Astrocyte of the hippocampus (primary cell): ENCODE data around the gene HEBP2.

Experiments used
- DNase-seq: peaks from one replicate; pipeline ENCODE4 v3.0.0; 2011; ENCODE audit warnings: low read depth, low spot score

The HEBP2 gene

DNA sequence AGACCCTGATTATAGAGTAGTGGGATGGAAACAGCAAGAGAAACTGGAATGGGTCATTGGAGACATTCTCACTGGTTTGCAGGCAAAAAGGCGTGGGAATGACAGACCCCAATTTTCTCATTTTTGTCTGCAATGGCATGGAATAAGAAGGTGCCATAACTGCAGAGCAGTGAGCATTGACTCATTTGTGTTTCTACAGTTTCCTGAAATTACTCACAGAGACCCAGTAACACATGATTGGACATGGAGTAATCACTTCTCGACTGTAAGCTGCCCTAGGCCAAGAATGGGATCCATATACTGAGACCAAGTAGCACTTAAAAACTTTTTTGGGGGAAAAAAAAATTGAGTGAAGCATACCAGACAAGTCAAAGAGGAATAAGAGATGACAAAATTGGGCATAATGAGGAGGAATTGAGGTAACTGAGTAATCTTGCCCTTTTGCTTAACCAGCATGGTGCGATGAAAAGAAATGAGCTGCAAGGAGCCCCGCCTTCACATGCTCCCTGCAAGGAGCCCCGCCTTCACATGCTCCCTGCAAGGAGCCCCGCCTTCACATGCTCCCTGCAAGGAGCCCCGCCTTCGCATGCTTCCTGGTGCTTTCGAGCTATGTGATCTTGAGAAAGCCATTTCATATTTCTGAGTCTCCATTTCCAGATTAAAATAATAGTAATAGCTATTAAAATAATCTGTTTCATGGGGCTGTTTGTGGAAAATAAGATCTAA is 51.1 kb downstream of the HEBP2 start:
- DNase-seq: no peak

DNA sequence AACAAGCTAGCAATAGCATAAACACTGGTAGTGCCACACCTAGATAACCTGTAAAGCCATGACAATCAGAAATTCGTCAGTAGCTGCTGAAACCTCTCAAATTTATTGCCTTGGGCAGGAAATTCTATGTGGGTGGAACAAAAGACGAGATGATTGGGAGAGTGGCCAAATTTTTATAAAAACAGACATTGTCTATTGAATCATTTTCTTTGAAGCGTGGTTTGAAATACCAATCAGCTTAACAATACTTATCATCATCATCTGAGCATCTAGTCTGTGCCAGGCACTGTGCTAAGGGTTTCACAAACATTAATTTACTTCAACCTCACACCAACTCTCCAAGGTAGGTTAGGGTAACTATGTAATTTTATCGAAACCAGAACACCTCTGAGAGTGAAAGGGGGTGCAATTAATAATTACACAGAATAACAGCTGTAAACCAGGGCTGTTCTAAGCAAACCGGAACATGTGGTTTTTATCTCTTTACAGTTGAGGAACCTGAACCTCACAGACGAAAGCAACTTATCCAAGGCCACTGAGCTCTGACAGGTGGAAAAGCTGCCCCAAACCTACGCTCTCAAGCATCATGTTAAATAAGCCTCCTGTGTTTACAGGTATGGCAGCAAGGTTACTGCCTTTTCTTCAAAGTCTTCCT is 51.9 kb downstream of the HEBP2 start:
- DNase-seq: no peak

DNA sequence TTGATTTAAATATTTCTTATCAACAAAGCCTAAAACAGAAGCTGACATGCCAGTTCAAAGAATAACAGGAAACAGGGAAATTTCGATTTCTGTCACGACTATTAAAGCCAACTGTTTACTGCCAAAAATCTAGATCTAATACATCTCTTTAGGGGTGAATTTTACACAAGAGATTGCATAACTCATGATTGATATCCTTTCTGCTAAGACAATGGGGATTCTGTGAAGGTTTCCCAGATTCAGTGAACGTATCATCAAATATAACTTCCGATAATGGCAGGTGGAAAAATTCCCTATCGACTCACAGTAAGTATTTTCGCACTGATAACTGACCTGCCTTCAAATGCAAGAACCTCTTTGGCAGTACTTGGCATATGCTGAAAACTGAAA is 52.4 kb downstream of the HEBP2 start:
- DNase-seq: no peak

DNA sequence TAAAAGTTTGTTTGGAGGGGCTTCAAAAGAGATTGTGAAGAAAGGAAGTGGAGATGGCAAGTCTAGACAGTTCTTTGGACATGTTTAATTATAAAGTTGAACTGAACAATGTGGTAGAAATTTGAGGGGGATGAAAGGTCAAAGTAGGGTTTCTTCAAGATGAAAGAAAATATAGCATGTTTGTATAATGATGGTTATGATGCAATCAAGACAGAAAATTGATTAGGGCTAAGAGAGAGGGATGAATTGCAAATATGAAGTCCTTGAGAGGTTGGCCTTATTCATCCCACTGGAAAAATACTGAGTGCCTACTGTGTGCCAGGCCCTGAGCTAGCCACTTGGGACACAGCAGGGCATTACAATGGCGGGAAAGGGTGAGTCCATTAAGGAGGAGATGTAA is 57.6 kb downstream of the HEBP2 start:
- no peak for DNase-seq

DNA sequence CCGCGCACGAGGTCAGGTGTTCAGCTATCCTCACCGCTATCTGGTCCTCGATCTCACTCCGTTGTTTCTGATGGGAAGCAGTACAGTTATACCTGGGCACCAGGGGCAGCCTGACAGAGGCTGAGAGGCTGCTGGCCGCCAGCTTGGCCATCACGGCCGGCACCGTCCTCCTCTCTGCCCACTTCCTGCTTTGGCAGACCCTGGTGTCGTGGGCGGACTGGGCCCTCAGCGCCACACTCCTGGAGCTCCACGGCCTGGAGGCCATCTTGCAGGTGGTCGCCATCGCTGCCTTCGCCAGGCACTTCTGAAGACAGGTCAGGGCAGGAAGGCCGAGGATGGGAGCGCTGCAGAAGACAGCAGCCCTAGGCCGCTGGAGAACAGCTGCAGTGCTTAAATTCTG is 60.1 kb downstream of the HEBP2 start:
- no peak for DNase-seq

DNA sequence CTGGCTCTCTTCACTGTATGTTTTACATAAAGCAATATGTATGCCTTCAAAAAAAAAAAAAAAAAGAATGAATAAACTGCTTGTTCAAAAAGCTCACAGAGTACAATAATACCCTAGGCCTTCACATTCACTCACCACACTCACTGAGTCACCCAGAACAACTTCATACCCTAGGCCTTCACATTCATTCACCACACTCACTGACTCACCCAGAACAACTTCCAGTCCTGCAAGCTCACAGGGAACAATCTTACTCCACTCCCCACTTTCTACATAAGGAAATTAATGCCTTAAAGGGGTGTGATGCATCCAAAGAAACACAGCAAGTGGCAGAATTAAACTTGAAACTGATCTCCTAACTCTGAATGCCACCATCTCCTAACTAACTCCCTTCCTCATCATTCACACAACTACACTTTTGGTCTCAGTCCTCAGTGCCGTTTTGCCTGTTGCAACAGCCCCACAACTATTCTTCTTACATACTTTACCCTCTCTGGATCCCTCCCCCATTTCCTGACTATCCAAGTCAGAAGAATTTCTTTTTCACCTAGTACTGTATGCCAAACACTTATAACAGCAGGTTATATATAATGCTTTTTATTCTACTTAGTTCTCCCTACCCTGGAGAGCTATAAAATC is 61.1 kb downstream of the HEBP2 start:
- DNase-seq: peak; percentile 91

DNA sequence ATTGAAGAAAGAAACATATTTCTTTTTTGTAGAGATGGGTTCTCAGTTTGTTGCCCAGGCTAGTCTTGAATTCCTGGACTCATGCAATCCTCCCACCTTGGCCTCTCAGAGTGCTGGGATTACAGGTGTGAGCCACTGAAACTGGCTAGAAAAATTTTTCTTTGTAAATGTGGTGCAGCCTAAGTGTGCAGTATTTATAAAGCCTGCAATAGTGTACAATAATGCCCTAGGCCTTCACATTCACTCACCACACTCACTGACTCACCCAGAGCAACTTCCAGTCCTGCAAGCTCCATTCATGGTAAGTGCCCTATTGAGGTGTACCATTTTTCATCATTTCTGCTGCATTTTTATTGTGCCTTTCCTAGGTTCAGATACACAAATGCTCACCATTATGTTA is 63.9 kb downstream of the HEBP2 start:
- DNase-seq: no peak

DNA sequence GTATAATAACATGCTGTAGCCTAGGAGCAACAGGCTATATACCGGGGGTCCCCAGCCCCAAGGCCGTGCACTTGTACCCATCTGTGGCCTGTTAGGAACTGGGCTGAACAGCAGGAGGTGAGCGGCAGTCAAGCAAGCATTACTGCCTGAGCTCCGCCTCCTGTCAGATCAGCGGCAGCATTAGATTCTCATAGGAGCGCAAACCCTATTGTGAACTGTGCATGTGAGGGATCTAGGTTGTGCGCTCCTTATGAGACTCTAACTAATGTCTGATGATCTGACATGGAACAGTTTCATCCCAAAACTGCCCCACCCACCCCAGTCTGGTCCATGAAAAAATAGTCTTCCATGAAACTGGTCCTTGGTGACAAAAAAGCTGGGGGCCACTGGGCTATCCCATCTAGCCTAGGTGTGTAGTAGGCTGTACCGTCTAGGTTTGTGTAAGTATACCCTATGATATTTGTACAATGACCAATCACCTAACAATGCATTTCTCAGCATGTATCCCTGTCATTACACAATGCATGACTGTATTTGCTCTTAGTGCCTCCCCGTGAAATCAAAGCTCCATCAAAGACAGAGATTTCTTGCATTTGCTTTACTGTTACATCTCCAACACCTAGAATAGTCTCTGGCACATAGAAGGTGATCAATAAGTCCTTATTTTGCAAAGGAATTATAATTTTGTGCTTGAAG is 64.4 kb downstream of the HEBP2 start:
- DNase-seq: peak; percentile 17
